VCaP (cell line): ENCODE measurements around the gene TMEM176A.

Experiments
- H3K27ac ChIP-seq: fragments of 450-650 bp; 2 replicates; pipeline ENCODE4 v1.5.1; 2017
- TF ChIP-seq, protein P1 (sequence below): fragments of 450-650 bp; conservative IDR thresholded peaks from 2 replicates; pipeline ENCODE4 v1.5.1; 2017; ENCODE audit warnings: mild to moderate bottlenecking, moderate library complexity

TMEM176A gene

DNA sequence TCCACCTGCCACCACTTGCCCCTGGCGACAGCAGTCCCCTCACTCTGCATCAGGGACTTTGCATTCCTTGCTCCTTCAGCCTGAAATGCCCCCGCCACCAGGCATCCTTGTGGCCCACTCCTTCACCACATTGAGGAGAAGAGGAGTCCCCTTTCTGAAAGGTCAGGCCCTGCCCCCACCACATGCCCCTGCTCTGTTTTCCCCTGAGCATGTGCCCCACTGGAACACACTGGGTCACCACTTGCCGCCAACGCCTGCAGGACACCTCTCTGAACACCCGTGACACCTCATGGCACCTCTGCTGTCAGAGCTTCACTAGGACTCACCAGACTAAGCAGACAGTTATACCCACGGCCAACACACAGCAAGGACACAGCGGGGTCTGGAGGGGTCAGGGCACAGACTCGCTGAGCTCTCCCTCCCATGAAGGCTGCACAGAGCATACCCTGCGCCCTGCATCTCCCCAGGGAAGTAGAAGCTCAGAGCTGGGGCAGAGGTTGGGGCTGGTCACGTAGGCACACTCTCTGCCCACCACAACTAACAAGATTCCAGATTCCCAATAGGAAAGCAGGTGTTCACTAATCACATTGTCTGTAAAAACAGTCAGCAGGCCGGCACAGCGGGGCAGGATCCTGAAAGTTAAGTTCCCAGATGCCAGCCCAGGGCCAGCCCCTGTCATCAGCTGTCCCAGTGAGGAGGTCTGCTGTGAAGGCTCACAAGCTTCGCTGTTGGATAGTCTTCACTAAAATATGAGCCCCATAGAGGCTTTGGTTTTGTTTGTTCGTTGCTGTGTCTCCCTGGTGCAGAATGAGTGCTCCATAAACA is 45.9 kb downstream of the TMEM176A start:
- TF ChIP-seq, protein P1, sequence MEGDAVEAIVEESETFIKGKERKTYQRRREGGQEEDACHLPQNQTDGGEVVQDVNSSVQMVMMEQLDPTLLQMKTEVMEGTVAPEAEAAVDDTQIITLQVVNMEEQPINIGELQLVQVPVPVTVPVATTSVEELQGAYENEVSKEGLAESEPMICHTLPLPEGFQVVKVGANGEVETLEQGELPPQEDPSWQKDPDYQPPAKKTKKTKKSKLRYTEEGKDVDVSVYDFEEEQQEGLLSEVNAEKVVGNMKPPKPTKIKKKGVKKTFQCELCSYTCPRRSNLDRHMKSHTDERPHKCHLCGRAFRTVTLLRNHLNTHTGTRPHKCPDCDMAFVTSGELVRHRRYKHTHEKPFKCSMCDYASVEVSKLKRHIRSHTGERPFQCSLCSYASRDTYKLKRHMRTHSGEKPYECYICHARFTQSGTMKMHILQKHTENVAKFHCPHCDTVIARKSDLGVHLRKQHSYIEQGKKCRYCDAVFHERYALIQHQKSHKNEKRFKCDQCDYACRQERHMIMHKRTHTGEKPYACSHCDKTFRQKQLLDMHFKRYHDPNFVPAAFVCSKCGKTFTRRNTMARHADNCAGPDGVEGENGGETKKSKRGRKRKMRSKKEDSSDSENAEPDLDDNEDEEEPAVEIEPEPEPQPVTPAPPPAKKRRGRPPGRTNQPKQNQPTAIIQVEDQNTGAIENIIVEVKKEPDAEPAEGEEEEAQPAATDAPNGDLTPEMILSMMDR: no peak
- no peak overlapping the region for H3K27ac ChIP-seq

DNA sequence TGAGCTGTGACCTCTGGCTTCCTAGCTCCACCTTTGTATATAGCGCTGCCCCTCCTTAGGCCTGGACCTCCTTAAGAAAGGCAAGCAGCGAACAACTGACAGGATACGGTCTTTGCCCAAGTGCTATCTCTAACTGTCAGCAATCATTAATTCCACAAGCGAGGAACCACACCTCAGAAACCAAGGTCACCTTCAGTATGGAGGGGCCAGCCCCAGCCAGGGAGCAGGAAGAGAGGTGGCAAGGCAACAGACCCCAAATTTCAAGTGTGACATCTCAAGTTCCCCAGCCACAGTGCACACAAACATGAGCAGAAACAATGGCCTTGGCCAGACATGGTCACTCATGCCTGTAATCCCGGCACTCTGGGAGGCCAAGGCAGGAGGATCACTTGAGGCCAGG is 47.0 kb downstream of the TMEM176A start:
- TF ChIP-seq, protein P1: no peak
- no peak overlapping the region for H3K27ac ChIP-seq

DNA sequence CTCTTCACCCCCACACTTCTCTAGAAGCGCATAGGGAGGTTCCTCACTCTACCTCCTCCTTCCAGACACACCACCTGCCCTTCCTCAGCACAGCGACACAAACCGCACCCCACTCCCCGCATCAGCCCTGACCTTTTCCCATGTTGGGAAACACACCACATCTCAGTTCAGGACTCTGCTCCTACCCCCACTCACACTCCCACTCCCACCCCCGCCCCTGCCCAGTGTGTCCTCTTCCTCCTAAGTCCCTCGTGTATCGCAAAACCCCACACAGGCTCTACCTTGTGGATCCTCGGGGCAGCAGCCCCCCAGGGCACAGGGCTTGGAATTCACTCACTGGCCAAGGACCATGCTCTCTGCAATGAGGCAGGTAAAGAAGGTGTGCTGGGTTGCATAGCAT is 47.5 kb downstream of the TMEM176A start:
- H3K27ac ChIP-seq: no peak overlapping the region
- TF ChIP-seq, protein P1: no peak

DNA sequence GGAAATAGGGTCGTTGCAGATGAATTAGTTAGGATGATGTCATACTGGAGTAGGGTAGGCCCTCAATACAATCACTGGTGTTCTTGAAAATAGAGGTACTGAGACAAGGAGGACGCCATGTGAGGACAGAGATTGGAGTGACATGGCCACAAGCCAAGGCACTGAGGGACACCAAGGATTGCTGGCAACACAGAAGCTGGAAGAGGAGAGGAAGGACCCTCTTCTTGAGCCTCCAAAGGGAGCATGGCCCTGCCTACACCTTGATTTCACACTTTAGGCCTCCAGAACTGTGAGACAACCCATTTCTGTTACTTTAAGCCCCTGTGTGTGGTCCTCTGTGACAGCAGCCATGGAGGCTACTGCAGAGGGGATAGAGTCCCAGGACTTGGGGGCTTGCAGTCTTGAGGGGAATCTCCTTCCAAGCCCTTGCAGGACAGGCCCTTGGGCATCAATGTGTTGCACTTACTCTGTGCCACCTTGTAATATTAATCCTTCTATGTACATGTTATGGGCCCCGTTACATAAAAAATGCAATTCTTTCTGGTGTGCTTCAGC is 48.1 kb downstream of the TMEM176A start:
- TF ChIP-seq, protein P1: no peak
- H3K27ac ChIP-seq: no peak overlapping the region

DNA sequence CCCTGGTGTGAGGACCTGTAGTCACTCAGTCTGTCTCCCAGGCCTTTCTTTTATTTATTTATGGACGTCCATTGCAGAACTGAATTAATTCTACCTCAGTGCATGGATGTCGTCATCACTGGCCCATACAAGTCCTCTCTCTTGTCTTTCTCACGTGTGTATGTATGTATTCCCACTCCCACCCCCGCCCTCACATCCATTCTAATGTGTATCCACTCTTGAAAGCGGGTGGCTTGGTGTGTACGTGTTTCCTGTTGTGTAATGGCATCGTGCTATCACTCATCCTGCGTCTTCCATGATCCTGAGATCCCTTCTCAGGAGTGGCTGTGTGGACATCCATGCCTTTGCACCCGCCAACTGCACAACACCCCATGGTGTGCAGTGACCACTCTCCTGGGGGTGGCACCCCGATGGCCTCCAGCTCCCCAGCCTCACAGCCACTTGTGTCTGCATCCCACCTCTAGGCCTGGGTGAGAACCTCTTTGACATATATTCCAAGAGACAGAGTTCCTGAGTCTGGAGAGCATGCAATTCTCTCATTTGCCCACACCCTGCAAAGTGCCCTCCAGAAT is 48.7 kb downstream of the TMEM176A start:
- TF ChIP-seq, protein P1: no peak
- H3K27ac ChIP-seq: no peak overlapping the region

DNA sequence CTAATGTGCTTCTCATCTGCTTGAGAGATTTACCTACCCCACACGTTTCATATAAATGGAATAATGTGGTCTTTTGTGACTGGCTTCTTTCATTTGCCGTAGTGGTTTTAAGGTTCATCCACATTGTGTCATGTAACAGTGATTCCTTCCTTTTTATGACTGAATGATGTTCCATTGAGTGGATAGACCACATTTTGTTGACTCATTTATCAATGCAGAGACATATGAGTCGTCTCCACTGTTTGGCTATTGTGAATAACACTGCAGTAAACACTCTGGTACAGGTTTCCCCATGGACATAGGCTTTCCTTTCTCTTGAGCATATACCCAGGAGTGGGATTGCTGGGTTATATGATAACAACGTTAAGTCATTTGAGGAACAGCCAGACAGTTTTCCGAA is 49.7 kb downstream of the TMEM176A start:
- H3K27ac ChIP-seq: no peak overlapping the region
- TF ChIP-seq, protein P1: no peak

DNA sequence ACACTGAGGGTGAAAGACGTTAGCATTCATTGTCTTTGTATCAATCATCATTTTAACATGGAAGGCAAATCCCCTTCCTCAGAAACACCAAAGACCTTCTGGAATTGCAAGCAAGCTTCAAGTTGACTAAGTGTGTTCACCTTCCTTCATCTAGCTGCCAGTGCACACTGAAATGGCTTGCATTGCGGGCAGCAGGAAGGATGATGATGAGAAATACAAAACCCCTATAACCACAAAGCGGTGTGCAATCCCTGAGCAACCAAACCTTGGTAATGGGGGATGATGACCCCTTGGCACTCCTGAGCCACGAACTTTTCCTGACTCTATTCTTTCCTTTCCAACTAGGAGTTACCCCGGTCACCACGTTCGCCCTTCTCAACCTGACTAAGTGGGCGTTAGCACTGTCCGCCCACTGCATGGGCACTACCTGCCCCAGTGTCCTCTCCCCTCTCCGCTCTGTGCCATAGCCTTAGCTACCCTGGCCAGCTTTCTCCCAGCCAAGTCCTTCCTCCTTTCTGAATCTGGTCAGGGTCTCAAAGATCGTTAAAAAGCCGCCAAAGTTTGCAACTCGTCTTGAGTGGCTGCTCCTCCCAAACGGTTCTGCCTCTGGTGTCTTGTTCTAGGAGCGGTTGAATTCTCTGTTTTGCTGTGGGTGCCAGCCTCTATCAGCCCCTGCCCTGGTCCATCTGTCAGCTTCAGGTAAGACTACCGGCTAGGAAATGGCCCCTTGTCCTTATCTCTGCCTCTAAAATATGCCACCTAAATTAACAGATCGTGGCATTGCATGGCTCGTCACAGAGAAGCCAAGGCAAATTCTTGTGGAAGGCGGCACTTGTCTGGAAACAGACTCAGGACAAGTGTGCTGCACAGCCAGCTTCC is 51.2 kb downstream of the TMEM176A start:
- TF ChIP-seq, protein P1: no peak
- H3K27ac ChIP-seq: no peak overlapping the region
